HL-60 (cell line): ENCODE results near the gene DBNL.

Source experiments
- CTCF ChIP-seq: IDR thresholded peaks from one replicate; pipeline ENCODE4 v1.5.1; 2011; ENCODE audit warnings: low read length, control low read depth, inconsistent platforms; ENCODE audit not compliant: insufficient read depth
- GABPA ChIP-seq: IDR thresholded peaks from 2 replicates; pipeline ENCODE4 v1.6.1; 2012; ENCODE audit warnings: low read depth
- POLR2AphosphoS5 ChIP-seq: IDR thresholded peaks from 2 replicates; pipeline ENCODE4 v1.6.1; 2012; ENCODE audit warnings: low read depth
- REST ChIP-seq: IDR thresholded peaks from 2 replicates; pipeline ENCODE4 v1.6.1; 2012; ENCODE audit warnings: low read depth; ENCODE audit not compliant: insufficient replicate concordance

GRCh38 chr7:44057181-44057848, 12.8 kb downstream of the DBNL start:
- TF ChIP-seq CTCF (no peak), GABPA (no peak), POLR2AphosphoS5 (no peak), REST (no peak)
